MM.1S (cell line): Measurements from ENCODE around the gene RNU2-1.

ENCODE experiments used
- DNase-seq: peaks from one replicate; pipeline ENCODE4 v3.0.0-alpha.2; 2015
- H2AFZ ChIP-seq: fragments of 300-600 bp; sonication (generic); 2 replicates; pipeline ENCODE4 v1.6.0; 2016; ENCODE audit warnings: antibody characterized with exemption, low read length
- H3F3A ChIP-seq: fragments of 300-600 bp; sonication (generic); 2 replicates; pipeline ENCODE4 v1.6.1; 2016; ENCODE audit warnings: mild to moderate bottlenecking, antibody characterized with exemption, low read length, moderate library complexity, mixed read lengths; ENCODE audit not compliant: insufficient read depth
- H3K27ac ChIP-seq: fragments of 300-600 bp; sonication (generic); 2 replicates; pipeline ENCODE4 v1.5.1; 2016; ENCODE audit warnings: mild to moderate bottlenecking, low read length
- H3K27me3 ChIP-seq: fragments of 300-600 bp; sonication (generic); replicated peaks from 2 replicates; pipeline ENCODE4 v1.6.0; 2016; ENCODE audit warnings: low read length; ENCODE audit not compliant: insufficient read depth
- H3K36me3 ChIP-seq: fragments of 300-600 bp; sonication (generic); replicated peaks from 2 replicates; pipeline ENCODE4 v1.6.1; 2016; ENCODE audit warnings: mild to moderate bottlenecking, low read length, mixed read lengths; ENCODE audit not compliant: insufficient read depth
- H3K4me1 ChIP-seq: fragments of 300-600 bp; sonication (generic); 2 replicates; pipeline ENCODE4 v1.6.1; 2016; ENCODE audit warnings: low read length, mixed read lengths
- H3K4me2 ChIP-seq: fragments of 300-600 bp; sonication (generic); 2 replicates; pipeline ENCODE4 v1.6.0; 2016; ENCODE audit warnings: low read depth, low read length
- H3K4me3 ChIP-seq: fragments of 300-600 bp; sonication (generic); 2 replicates; pipeline ENCODE4 v1.5.1; 2016; ENCODE audit warnings: low read length, mixed read lengths
- H3K79me2 ChIP-seq: fragments of 300-600 bp; sonication (generic); 2 replicates; pipeline ENCODE4 v1.6.1; 2016; ENCODE audit warnings: mixed run types, low read length, mixed read lengths
- H3K9ac ChIP-seq: fragments of 300-600 bp; sonication (generic); 2 replicates; pipeline ENCODE4 v1.6.1; 2016; ENCODE audit warnings: low read length, mixed read lengths
- H3K9me2 ChIP-seq: fragments of 300-600 bp; sonication (generic); replicated peaks from 2 replicates; pipeline ENCODE4 v1.6.1; 2016; ENCODE audit warnings: mild to moderate bottlenecking, low read length, mixed read lengths; ENCODE audit not compliant: insufficient read depth
- H3K9me3 ChIP-seq: fragments of 300-600 bp; sonication (generic); replicated peaks from 2 replicates; pipeline ENCODE4 v1.6.1; 2016; ENCODE audit warnings: mild to moderate bottlenecking, low read length, mixed read lengths; ENCODE audit not compliant: insufficient read depth
- H4K20me1 ChIP-seq: fragments of 300-600 bp; sonication (generic); 2 replicates; pipeline ENCODE4 v1.6.1; 2016; ENCODE audit warnings: mild to moderate bottlenecking, low read length, moderate library complexity, mixed read lengths; ENCODE audit not compliant: insufficient read depth
- EZH2 ChIP-seq: fragments of 300-600 bp; sonication (generic); optimal IDR thresholded peaks from 2 replicates; pipeline ENCODE3; 2017; ENCODE audit warnings: low read depth, mild to moderate bottlenecking, antibody characterized with exemption, low read length, mixed read lengths
- EZH2phosphoT487 ChIP-seq: fragments of 300-600 bp; sonication (generic); IDR thresholded peaks from 2 replicates; pipeline ENCODE4 v1.6.1; 2018; ENCODE audit warnings: antibody characterized with exemption, low read length
- TF ChIP-seq, protein P1 (sequence below): fragments of 300-600 bp; sonication (generic); IDR thresholded peaks from 2 replicates; pipeline ENCODE4 v1.5.1; 2016; ENCODE audit warnings: antibody characterized with exemption, low read length, mixed read lengths

RNU2-1 gene

DNA sequence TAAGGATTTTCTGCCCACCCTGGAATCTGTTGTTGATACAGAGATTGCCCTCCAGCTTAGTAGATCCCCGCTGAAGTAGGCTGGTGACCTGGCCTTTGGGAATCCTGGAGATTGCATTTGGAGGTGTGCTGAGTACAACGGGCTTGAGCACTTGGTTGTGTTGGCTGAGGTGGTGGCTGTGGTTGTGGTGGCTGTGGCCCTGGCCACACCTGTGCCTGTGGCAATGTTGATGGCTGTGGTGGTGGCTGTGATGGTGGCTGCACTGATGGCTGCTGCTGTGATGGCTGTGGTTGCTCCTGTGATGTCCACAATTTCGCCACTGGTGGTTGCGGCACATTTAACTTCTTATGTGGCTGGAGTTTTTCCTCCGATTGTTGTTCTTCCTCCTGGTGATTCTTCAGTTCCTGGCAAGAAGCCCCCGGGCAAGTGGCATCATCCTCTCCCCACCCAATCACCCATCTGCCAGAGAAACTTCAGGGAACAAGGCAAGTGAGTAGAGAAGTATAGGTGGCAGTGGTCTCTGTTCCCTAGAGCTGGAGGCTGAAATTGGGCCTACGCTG is 9.6 kb downstream of the RNU2-1 start:
- TF ChIP-seq EZH2phosphoT487, result no peak
- no peak for TF ChIP-seq EZH2
- TF ChIP-seq, protein P1, sequence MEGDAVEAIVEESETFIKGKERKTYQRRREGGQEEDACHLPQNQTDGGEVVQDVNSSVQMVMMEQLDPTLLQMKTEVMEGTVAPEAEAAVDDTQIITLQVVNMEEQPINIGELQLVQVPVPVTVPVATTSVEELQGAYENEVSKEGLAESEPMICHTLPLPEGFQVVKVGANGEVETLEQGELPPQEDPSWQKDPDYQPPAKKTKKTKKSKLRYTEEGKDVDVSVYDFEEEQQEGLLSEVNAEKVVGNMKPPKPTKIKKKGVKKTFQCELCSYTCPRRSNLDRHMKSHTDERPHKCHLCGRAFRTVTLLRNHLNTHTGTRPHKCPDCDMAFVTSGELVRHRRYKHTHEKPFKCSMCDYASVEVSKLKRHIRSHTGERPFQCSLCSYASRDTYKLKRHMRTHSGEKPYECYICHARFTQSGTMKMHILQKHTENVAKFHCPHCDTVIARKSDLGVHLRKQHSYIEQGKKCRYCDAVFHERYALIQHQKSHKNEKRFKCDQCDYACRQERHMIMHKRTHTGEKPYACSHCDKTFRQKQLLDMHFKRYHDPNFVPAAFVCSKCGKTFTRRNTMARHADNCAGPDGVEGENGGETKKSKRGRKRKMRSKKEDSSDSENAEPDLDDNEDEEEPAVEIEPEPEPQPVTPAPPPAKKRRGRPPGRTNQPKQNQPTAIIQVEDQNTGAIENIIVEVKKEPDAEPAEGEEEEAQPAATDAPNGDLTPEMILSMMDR, result no peak
- Histone ChIP-seq H3K9me2 (no peaks in the 10 kb centered on the region), H4K20me1 (no peaks in the 10 kb centered on the region), H3F3A (no peaks in the 10 kb centered on the region), H3K36me3 (no peaks in the 10 kb centered on the region), H3K9ac (no peak overlapping the region), H3K27ac (no peak overlapping the region), H3K79me2 (no peaks in the 10 kb centered on the region), H2AFZ (no peak overlapping the region), H3K4me1 (no peaks in the 10 kb centered on the region), H3K4me2 (no peak overlapping the region), H3K4me3 (no peak overlapping the region), H3K9me3 (no peaks in the 10 kb centered on the region), H3K27me3 (no peaks in the 10 kb centered on the region)
- DNase-seq, result no peak

DNA sequence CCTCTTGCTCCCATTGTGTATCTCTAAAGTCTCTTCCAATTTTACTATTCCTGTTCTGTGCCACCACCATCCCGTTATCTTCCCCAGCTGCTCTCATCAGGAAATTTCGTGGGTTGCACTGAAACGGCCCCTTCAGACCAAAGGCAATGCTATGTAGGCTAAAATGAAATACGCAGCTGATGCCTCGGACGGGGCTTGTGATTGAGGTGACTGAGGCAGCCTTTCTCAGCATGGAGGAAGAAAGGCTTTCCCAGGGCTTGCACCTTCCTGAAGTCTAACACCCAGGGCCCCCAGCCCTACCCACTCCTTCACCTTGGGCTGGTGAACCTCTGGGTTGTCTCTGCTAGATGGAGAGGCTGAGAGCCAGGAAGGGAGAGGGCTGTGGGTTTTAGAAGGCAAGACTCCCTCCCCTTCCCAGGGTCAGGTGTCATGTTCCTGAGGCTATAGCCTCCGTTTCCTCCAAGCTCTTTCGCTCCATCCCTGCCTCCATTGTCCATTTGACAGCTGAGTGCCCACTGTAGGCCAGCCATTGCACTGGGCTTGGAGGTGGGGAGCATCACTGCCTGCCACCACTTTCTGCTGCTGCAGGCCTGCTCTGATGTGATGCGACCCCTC is 13.2 kb downstream of the RNU2-1 start:
- Histone ChIP-seq H3K79me2 (no peaks in the 10 kb centered on the region), H3K4me1 (no peaks in the 10 kb centered on the region), H3K4me2 (no peak overlapping the region), H3F3A (no peaks in the 10 kb centered on the region), H3K27me3 (no peaks in the 10 kb centered on the region), H2AFZ (no peak overlapping the region), H3K27ac (no peak overlapping the region), H3K36me3 (no peaks in the 10 kb centered on the region), H4K20me1 (no peaks in the 10 kb centered on the region), H3K9ac (no peak overlapping the region), H3K9me2 (no peaks in the 10 kb centered on the region), H3K9me3 (no peaks in the 10 kb centered on the region), H3K4me3 (no peak overlapping the region)
- DNase-seq, result no peak
- TF ChIP-seq, protein P1, result no peak
- no peak for TF ChIP-seq EZH2
- TF ChIP-seq EZH2phosphoT487, result no peak

DNA sequence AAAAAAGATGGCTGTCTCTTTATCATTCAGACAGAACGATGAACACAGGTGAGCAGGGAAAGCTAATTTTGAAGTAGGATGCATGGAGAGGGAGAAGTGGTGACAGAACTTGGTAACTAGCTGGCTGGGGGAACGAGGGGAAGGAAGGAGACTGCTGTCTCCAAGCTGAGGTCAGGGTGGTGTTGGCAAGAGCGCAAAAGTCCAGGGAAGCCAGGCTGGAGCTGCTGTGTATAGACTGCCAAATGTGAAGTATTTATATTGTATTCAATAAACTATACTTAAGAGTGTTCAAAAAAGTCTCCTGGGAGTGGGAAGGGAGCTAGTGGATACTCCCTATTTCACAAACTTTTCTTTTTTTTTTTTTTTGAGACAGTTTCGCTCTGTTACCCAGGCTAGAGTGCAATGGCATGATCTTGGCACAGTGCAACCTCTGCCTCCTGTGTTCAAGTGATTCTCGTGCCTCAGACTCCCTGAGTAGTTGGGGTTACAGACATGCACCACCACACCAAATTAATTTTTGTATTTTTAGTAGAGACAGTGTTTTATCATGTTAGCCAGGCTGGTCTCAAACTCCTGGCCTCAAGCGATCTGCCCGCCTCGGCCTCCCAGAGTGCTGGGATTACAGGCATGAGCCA is 13.9 kb downstream of the RNU2-1 start:
- no peaks in the 10 kb centered on the region for H3K9me2 ChIP-seq
- H3K27me3 ChIP-seq, result no peaks in the 10 kb centered on the region
- no peak overlapping the region for H3K9ac ChIP-seq
- H2AFZ ChIP-seq, result no peak overlapping the region
- no peaks in the 10 kb centered on the region for H3F3A ChIP-seq
- DNase-seq, result no peak
- H4K20me1 ChIP-seq, result no peaks in the 10 kb centered on the region
- no peaks in the 10 kb centered on the region for H3K4me1 ChIP-seq
- H3K36me3 ChIP-seq, result no peaks in the 10 kb centered on the region
- no peaks in the 10 kb centered on the region for H3K9me3 ChIP-seq
- no peak overlapping the region for H3K4me2 ChIP-seq
- no peaks in the 10 kb centered on the region for H3K79me2 ChIP-seq
- no peak overlapping the region for H3K27ac ChIP-seq
- no peak overlapping the region for H3K4me3 ChIP-seq
- TF ChIP-seq EZH2phosphoT487 (no peak), EZH2 (no peak)
- TF ChIP-seq, protein P1, result no peak
